Right lobe of liver (tissue), 4 donors: ENCODE results near the gene ARSD.

Experiments used
- POLR2A ChIP-seq: fragments of 450-650 bp; IDR thresholded peaks from one replicate; pipeline ENCODE4 v1.6.1; 2017; ENCODE audit warnings: antibody characterized with exemption, mild to moderate bottlenecking
- TF ChIP-seq, protein P1 (sequence below), 4 donors: fragments of 200-600 bp in 3 of 4; fragments of 450-650 bp in 1 of 4; IDR thresholded peaks; one replicate each; pipeline versions ENCODE4 v1.5.1 to v1.8.0; 2016 to 2022; ENCODE audit warnings: antibody characterized with exemption in 4 of 4, mild to moderate bottlenecking in 2 of 4
- donor health status: DM: no; HTN: no; CAD: no.
- donor health status: DM: no; HTN: no; CAD: no.
- donor health status: DM: no; HTN: yes; CAD: no.

DNA sequence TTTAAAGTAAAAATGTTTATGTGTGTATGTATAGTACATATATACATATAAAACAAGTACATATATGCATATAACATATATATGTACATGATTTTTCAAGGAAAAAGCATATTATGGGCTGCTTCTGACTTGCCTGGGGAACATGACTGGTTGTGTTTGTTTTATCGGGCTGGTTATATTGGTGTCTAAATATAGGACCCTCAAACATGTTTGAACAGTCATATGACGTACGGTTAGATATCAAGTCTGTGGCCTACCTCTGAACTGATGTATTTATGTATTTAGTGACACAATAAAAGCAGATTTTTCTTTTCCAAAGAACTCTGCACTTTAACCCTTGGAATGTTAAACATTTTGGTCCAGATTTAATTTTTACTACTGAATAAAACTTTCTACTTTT lies 37.9 kb upstream of the ARSD start:
- TF ChIP-seq, protein P1, sequence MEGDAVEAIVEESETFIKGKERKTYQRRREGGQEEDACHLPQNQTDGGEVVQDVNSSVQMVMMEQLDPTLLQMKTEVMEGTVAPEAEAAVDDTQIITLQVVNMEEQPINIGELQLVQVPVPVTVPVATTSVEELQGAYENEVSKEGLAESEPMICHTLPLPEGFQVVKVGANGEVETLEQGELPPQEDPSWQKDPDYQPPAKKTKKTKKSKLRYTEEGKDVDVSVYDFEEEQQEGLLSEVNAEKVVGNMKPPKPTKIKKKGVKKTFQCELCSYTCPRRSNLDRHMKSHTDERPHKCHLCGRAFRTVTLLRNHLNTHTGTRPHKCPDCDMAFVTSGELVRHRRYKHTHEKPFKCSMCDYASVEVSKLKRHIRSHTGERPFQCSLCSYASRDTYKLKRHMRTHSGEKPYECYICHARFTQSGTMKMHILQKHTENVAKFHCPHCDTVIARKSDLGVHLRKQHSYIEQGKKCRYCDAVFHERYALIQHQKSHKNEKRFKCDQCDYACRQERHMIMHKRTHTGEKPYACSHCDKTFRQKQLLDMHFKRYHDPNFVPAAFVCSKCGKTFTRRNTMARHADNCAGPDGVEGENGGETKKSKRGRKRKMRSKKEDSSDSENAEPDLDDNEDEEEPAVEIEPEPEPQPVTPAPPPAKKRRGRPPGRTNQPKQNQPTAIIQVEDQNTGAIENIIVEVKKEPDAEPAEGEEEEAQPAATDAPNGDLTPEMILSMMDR (IDR thresholded peaks at IDR 0.05) = no peak
- TF ChIP-seq POLR2A = no peak
